ENCODE data around the gene OR10H4.
"Not testable (repeated sequence)": the region's sequence is repeated elsewhere in the genome, so short reads cannot be mapped to it uniquely, and the experiment has no call there.

OR10H4 gene, protein sequence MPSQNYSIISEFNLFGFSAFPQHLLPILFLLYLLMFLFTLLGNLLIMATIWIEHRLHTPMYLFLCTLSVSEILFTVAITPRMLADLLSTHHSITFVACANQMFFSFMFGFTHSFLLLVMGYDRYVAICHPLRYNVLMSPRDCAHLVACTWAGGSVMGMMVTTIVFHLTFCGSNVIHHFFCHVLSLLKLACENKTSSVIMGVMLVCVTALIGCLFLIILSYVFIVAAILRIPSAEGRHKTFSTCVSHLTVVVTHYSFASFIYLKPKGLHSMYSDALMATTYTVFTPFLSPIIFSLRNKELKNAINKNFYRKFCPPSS

DNA sequence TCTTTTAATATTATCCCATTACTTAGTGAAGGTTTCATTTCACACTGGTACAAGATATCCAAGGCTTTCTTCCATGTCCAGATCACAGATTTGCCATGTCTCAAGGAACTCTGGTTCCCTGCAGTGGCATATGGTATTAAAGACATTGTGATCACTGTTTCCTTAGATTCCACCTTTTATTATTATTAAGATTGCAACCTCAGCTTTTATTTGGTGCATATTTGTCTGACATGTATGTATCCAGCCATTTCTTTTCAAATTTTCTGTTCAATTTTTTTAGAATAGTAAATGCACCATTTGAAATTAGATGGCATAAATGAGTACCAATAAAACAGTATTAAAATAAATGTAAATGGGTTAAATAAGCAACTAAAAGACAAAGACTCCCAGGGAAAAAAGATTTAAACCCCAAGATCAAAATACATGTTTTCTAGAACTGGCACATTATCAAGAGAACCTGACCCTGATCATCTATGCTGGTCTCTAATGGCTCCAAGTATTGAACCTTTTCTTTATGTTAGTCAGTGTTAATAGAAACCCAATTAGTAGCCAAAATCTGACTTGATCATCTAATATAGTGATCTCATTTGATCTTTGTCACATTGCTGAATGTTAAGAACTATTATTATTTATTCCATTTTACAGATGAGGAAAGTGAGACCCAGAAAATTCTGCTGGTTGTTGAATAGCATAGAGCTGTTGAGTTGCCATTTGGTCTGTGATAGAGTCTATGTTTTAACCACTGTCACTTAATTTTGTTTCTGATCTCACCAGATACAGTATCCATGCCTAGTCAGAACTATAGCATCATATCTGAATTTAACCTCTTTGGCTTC lies at the start of gene OR10H4:
OR10H4 (plus strand) TSS at position 786 of the 836 bp plus-strand sequence; CDS start at position 786, 0 bp downstream.
- DNase-seq = no peak

DNA sequence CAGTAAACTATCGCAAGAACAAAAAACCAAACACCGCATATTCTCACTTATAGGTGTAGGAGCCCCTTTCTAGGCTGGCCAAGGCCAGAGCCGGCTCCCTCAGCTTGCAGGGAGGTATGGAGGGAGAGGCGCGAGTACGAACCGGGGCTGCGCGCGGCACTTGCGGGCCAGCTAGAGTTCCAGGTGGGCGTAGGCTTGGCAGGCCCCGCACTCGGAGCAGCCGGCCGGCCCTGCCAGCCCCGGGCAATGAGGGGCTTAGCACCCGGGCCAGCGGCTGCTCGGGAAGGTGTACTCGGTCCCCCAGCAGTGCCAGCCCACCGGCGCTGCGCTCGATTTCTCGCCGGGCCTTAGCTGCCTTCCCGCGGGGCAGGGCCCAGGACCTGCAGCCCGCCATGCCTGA lies 49.2 kb upstream of the OR10H4 start:
- DNase-seq = not testable (repeated sequence)

DNA sequence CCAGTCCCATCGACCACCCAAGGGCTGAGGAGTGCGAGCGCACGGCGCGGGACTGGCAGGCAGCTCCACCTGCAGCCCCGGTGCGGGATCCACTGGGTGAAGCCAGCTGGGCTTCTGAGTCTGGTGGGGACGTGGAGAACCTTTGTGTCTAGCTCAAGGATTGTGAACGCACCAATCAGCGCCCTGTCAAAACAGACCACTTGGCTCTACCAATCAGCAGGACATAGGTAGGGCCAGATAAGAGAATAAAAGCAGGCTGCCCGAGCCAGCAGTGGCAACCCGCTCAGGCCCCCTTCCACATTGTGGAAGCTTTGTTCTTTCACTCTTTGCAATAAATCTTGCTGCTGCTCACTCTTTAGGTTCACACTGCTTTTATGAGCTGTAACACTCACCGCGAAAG lies 48.8 kb upstream of the OR10H4 start:
- DNase-seq = not testable (repeated sequence)

DNA sequence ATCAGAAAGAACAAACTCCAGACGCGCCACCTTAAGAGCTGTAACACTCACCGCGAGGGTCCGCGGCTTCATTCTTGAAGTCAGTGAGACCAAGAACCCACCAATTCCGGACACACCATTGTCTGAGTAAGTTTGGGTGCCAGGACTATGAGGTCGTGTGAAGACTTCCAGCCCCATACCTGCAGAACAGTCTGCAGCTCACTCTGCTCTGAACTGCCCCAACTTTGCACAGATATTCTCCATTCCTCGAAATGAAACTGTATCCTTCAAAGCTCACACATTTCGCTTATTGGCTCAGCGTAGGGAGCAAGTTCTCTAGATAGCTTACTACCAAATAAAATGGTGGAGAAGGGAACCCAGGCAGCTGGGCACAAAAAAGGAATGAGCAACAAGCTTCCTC lies 48.3 kb upstream of the OR10H4 start:
- DNase-seq = no peak

DNA sequence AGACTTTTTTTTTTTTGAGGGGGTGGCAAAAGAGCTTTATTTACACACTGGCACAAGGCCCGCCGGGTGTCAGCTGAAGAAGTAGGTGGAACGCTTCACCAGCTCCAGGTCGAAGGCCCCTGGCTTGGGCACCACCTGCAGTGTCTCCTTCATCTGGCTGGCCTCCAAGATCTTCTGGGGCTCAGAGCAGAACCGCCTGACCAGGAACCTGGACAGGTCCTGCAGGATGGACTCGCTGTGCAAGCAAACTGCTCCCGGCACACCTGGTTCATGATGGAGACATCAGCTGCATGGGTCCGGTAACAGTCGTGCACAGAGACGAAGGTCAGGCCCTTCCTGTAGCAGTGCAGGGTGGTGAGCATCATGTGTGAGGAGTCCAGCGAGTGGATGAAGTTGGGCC lies 46.6 kb upstream of the OR10H4 start:
- no peak for DNase-seq

DNA sequence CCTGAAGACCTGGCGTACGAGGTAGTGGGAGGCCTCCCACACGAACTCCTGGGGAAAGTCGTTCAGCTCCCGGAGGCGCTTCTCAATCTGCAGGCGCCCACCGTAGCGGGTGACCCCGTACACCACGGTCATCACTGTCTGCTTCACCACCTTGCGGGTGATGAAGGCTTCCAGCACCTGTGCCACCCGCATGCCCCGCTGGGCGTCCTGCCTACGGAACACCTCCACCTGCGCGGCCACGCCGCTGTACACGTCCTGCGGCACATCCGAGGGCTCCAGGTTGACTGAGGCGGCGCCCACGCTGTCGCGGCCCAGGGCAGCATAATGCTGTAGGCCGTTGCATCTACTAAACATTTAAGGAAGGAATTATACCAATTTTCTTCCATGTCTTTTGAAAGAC lies 45.9 kb upstream of the OR10H4 start:
- not testable (repeated sequence) for DNase-seq

DNA sequence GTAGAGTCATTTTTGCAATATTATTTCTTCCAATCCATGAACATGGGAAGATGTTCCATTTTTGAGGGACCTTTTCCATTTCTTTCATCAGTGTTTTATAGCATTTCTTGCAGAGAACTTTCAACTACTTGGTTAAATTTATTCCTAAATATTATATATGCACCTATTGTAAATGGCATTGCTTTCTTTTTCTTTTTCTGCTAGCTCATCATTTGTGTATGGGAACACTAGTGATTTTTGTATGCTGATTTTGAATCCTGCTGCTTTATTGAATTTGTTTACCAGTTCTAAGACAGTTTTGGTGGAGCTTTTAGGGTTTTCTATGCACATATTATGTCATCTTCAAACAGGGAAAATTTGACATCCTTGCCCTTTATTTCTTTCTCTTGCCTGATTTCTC lies 43.8 kb upstream of the OR10H4 start:
- no peak for DNase-seq

DNA sequence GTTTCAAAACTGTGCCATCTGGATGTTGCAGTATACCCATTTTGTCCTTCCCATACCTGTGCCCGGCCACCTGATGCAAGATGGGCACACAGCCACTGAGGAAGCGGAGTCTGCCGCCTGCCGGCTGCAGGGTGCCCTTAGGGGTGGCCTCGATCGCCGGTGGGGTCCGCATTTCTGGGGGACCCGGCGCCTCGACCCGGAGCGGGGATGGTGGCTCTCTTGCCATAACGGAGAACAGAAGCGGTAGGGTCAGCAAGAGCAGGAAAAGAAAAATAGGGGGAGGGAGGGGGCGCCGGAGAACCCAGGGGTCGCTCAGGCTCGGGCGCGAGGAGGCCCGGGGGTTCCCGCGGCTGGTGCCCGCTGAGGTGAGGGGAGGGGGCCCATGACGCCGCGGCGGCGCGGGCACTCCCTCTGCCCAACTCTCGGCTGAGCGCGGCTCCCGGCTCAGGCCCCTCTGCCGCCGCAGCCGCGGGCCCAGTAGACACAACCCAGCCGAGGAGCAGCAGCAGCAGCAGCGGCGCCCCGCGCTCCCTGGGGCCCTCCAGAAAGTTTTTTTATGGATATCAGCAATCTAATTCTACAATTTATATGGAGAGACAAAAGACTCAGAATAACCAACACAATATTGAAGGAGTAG lies 37.1 kb upstream of the OR10H4 start:
- DNase-seq = no peak

DNA sequence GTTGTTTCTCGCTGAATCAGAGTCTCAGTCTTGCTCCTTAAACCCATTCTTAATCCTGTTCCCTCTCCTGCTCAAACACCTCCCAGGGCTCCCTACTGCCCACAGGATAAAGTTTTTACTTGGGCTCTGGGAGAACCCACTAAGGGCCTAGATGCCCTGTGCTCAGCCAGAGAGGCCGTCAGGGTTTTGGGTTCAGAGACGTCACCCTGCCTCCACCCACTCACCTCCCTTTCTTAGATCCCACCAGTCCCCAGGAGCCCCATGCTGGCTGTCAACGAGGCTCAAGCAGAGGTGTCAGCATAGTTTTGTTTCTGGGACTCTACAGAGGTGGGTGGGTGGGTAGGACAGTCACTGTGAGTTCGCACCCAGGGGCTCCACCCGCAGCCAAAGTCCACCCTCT lies 35.4 kb upstream of the OR10H4 start:
- DNase-seq = no peak

DNA sequence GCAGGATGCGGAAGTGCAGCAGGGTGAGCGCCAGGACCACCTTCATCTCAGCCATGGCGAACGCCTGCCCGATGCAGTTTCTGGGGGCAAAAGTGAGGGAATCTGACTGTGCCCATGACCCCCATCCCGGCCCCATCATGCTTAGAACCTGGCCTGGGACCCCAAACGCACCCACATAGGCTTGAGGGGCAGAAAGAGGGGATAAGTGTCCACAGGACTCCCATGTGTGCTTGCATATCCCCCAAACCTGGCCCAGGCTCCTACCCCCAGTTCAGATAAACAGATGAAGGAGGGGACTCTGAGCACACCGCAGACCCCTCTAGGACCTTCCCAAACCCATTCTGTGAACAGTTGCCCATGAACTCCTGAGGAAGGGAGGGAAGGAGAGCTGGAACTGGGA lies 35.0 kb upstream of the OR10H4 start:
- DNase-seq = no peak

DNA sequence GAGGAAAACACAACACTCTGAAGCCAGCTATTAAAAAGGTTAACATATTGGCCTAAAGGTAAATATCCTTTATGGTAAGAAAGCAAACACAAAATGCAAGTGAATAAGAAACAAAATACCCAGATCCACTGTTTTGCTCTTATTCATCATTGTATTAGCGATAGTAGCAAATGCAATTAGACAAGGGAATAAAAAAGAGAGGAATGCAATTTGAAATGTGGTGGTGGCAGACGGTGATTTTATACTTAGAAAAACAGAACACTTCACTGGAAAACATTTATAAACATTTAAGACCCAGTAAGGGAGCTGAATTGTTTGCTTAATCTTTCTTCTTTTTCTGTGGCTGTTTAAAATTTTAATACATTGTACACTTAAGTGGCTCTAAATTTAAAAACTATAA lies 33.7 kb upstream of the OR10H4 start:
- DNase-seq = no peak

DNA sequence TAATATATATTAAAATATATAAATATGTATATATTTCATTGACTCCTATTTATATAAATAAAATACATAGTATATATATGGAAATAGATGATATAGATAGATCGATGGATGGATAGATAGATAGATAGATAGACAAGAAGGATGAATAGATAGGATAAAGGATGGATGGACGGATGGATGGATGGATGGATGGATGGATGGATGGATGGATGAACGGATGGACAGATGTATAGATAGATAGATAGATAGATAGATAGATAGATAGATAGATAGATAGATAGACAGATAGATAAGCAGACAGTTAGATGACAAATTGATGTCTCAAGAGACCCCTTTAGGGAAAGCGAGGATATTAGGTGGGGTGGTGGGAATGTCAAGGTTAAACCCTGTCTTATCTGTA lies 29.6 kb upstream of the OR10H4 start:
- no peak for DNase-seq

DNA sequence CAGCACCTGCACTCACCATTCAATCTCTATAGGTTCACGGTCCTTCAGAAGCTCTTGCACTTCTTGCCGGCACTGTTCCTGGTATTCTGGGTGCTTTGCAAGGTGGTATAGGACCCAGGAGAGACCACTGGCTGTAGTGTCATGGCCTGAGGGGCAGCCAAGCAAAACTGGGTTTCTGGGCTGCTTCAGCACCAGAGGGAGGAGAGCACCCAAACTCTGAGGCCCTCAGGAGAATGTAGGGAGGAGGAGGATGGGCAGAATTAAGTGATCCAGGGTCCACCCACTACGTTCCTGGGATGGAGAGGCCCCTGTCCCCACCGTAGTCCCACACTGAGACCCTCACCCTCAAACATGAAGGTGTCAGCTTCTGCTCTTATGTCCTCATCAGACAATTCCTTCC lies 26.8 kb upstream of the OR10H4 start:
- DNase-seq = no peak

DNA sequence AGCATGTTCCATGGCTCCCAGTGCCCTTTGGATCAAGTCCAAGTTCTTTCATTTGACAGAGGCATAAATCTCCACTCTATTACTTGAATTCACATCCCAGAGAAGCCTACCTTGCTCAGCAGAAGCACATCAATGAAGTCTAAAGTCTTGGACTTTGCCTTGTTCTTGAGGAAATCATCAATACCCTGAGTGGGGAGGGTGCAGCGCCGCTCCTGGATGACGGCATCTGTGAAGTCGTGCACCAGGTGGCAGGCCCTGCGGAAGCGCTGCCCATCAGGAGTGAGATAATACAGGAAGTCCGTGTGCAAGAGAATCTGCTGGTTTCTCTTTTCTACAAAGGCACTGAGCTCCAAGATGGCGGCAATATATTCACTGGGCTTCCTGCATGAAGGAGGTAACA lies 25.1 kb upstream of the OR10H4 start:
- DNase-seq = no peak

DNA sequence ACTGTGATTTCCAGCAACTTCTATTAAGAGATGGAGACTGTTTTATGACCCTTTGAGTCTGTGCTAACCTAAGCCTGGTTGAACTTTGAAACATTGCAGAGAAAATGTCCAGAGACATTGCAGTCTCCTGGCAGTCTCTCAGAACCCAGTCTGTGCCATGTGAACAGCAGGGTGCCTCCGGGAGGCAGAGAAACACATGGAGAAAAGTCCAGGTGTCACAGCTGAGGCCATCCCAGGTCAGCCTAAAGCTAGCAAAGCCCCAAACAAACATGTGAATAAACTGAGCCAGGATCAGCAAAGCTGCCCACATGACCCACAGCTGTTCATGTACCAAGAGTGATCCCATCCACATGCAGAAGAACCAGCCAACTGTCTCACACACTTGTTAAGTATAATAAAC lies 22.3 kb upstream of the OR10H4 start:
- DNase-seq = no peak

DNA sequence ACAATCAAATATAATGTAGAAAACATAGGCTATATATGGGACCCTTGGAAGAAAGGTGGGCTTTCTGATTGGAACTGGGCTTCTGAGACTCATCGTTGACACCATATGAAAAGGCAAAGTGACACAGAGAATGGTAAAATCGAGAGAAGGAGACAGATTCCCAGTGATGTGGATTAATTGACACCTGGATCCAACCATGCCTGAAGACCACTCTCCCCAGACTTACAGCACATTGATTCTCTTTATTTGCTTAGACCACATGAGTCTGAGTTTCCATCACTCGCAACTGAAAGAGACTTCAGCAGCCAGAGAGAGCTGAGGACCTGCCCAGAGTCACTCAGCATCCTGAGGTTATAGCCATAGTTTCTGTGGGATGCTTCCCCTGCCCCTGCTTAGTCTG lies 20.5 kb upstream of the OR10H4 start:
- no peak for DNase-seq

DNA sequence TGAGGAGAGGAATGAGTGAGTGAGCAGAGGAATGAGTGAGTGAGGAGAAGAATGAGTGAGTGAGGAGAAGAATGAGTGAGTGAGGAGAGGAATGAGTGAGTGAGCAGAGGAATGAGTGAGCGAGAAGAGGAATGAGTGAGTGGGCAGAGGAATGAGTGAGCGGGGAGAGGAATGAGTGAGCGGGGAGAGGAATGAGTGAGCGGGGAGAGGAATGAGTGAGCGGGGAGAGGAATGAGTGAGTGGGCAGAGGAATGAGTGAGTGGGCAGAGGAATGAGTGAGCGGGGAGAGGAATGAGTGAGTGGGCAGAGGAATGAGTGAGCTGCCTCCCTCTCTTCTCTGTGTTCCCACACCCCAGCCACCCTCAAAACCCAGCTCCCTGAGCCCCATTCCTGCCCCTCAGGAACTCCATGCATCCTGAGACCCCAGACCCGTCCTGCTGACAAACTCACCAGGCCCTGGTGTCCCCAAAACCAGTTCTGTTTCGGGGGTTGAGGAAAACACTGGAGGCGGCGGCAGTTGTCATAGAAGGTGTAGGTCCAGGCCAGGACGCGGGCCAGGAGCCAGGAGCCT lies 15.0 kb upstream of the OR10H4 start:
- not testable (repeated sequence) for DNase-seq

DNA sequence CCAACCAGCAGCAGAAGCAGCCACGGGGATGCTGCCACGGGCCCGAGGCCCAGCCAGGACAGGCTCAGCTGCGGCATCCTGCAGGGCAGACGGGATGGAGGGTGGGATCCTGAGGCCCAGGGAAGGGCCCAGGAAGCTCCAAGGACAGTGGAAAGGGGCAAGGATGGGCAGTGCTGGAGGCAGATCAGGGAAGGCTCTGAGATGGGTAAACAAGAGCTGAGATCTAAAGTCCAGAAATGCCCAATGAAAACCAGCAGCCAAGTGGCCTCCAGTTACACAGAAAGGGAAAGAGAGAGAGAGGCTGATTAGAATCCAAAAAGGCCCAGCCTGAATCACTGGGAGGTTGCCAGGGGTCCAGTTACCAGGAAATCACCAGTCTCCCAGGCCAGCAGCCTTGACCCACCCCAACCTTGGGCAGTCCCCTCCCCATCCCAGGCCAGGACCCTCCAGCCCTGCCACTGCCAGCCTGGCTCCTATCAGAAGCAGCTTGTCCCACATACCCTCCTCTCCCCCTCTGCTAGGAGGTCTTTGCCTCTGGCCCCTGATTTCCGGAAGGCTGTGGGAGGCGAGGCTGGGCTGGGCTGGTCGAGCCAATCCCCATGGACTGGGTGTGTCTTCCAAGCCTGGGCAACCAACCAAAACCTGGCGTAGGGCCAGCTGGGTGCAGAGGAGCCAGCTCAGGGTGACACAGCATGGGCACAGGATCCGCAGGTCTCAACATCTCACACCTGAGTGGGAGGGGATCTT lies 14.3 kb upstream of the OR10H4 start, which contains the start of gene CYP4F11:
CYP4F11 (minus strand) TSS at position 198 of the 747 bp plus-strand sequence; CDS start at position 77, 121 bp downstream.
- no peak for DNase-seq

DNA sequence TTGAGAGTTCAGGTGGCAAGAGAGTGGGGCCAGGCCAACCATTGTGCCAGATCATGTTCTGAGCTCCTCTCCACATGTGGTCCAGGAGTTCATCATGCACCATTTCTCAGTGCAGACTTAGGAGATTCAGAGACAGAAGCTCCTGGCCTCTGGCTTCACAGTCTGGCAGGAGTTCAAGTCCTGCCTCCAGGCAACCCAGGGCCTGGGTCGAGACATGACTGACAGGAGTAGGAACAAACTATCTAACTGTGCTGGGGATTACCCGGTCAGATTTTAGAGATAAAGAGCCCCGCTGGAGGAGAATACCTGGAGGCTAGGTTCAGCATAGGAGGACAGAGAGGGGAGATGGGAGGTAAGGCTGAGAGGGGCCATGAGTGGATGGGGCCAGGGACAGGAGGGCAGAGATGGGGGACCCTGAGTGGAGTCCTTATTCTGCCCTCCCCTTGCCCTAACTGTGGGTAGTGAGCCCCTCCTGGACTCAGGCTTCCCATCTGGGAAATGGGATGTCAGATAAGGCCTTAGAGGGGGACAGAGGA lies 13.6 kb upstream of the OR10H4 start:
- no peak for DNase-seq

DNA sequence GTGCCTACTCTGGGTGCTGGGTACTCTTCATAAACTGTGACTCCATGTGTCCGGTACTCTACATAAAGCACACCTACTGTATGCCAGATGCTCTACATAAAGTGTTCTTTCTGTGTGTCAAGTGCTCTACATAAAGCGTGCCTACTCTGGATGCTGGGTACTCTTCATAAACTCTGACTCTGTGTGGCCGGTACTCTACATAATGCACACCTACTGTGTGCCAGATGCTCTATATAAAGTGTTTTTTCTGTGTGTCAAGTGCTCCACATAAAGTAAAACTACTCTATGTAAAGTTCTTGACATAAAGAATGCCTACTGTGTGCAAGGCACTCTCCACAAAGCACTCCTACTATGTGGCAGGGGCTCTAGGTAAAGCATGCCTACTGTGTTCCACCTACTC lies 12.6 kb upstream of the OR10H4 start:
- DNase-seq = no peak

DNA sequence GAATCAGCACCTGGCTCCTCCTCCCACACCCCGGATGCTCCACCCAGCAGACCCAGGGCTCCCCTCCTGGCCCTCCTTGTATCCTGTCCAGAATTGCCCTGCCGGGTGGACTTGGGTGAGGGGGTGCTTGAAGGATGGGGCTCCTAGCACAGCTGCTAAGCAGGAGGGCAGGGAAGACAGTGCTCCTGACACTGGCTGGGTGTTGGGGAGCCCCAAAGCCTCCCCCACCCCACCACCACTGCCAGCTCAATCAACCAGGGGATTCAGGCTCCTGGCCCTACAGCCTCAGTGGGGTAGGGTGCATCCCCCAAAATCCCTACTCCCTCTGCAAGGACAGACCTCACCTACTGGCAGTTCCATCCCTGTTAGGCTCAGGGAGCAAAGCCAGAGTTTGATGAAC lies 11.9 kb upstream of the OR10H4 start:
- DNase-seq = no peak

DNA sequence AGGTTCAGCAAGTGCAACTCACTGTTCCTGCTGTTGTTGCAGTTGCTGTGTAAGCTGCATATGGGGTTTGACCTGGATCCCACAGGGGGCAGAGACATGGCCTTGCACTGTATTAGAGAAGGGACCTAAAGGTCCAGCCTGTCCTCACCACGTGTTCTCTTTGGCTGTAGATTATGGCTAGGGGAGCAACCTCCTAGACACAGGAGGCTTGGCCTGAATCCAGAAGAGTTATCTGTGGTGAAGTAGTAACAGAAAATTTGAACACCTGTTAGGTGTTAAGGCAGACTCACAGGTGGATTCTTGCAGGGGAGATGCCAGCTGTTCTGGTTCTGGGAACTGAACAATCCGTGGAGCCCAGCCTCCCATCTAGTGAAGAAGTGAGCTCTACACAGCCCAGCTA lies 11.0 kb upstream of the OR10H4 start:
- DNase-seq = no peak

Data from NCI-H1417 treated with DMSO at 0.1 percent for 48 hours (cell line).